ENCODE measurements around the gene CADPS2. TPM values are rescaled to one million over a fixed set of nuclear protein-coding genes. Genes with fewer than 3 reads are reported as not detected.

Gene CADPS2
- total RNA-seq, 1 donor from 2014 or later: 4.3 TPM

DNA sequence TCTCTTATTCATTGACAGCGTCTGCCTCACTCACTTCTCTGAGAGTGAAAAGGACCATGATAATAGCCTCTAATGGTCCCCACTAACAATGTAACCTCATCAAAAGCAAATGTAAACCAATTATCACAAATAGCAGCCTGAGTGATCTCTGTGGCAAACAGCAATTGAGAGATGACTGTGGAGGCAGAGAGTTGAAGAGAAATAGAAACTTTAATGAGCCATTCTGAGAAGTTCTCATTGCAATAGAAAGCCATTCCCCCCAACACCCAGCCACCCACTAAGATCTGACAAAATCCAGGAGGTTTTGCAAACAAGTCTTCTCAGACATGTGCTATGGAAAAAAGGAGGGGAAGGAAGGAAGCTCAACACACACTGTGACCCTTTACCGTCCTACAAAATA is 139.3 kb downstream of the CADPS2 start:
- Mint-ChIP-seq H3K4me3 (ENCODE audit: low read depth) (no peak overlapping the region), H3K4me1 (ENCODE audit: low read depth) (no peaks in the 10 kb centered on the region), H3K9me3 (ENCODE audit: low read depth) (no peaks in the 10 kb centered on the region), H3K27ac (no peak overlapping the region), H3K36me3 (ENCODE audit: insufficient read depth) (no peaks in the 10 kb centered on the region), H3K27me3 (no peaks in the 10 kb centered on the region)
- DNase-seq (ENCODE audit: low spot score, unreplicated experiment): no peak
- TF ChIP-seq, protein P1, sequence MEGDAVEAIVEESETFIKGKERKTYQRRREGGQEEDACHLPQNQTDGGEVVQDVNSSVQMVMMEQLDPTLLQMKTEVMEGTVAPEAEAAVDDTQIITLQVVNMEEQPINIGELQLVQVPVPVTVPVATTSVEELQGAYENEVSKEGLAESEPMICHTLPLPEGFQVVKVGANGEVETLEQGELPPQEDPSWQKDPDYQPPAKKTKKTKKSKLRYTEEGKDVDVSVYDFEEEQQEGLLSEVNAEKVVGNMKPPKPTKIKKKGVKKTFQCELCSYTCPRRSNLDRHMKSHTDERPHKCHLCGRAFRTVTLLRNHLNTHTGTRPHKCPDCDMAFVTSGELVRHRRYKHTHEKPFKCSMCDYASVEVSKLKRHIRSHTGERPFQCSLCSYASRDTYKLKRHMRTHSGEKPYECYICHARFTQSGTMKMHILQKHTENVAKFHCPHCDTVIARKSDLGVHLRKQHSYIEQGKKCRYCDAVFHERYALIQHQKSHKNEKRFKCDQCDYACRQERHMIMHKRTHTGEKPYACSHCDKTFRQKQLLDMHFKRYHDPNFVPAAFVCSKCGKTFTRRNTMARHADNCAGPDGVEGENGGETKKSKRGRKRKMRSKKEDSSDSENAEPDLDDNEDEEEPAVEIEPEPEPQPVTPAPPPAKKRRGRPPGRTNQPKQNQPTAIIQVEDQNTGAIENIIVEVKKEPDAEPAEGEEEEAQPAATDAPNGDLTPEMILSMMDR (IDR thresholded peaks at IDR 0.05; ENCODE audit: unreplicated experiment): no peak

GRCh38 chr7:122743211-122743610 is 143.0 kb downstream of the CADPS2 start:
- Mint-ChIP-seq H3K27ac (no peak overlapping the region), H3K9me3 (ENCODE audit: low read depth) (no peaks in the 10 kb centered on the region)

DNA sequence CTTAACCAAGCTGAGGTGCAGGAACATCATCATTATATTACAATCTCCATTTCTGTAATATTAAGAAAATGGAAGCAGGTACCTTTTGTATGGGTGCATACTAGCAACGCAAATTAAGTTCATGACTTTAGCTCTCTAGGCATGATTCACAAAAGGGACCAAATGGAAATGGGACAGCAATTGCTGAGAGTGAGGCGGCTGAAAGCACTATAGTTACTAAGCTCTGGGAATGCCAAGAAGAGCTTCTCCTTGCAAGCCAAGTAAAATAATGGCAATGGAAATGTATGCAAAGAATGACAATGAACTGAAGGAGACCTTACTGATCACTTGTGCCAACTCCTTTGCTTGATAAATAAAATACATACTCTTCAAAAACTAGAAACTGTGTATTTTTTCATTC is 147.3 kb downstream of the CADPS2 start:
- Mint-ChIP-seq H3K4me1 (ENCODE audit: low read depth) (no peaks in the 10 kb centered on the region), H3K27ac (no peak overlapping the region), H3K36me3 (ENCODE audit: insufficient read depth) (no peaks in the 10 kb centered on the region), H3K27me3 (no peaks in the 10 kb centered on the region), H3K9me3 (ENCODE audit: low read depth) (no peaks in the 10 kb centered on the region), H3K4me3 (ENCODE audit: low read depth) (no peak overlapping the region)
- DNase-seq (ENCODE audit: low spot score, unreplicated experiment): no peak
- TF ChIP-seq, protein P1 (IDR thresholded peaks at IDR 0.05; ENCODE audit: unreplicated experiment): no peak

More at GRCh38 chr7:122743211-122743610, 143.0 kb downstream of the CADPS2 start:
- Mint-ChIP-seq H3K27me3 (no peaks in the 10 kb centered on the region), H3K4me3 (ENCODE audit: low read depth) (no peak overlapping the region), H3K36me3 (ENCODE audit: insufficient read depth) (no peaks in the 10 kb centered on the region), H3K4me1 (ENCODE audit: low read depth) (no peaks in the 10 kb centered on the region)
- TF ChIP-seq, protein P1 (IDR thresholded peaks at IDR 0.05; ENCODE audit: unreplicated experiment): no peak
- DNase-seq (ENCODE audit: low spot score, unreplicated experiment): no peak

DNA sequence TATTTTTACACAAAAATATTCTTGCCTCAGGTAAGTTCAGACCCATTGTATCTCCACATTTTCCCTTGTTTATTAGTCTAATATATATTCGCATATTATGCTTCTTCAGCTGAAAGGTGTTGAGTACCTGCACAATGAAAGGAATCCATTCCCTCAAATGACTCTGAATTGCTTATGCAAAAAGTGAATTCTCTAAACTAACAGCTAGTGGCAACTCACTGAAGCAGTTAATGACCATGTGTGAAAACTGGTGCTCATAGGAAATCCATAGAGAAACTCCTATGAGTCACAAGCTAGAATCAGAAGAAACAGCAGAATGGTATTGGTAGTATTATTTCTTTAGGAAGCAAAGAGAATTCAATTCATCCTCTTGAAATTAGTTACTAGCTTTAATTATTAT is 150.1 kb downstream of the CADPS2 start:
- H3K36me3 Mint-ChIP-seq (ENCODE audit: insufficient read depth): no peaks in the 10 kb centered on the region
- TF ChIP-seq, protein P1 (IDR thresholded peaks at IDR 0.05; ENCODE audit: unreplicated experiment): no peak
- DNase-seq (ENCODE audit: low spot score, unreplicated experiment): no peak
- no peak overlapping the region for H3K4me3 Mint-ChIP-seq (ENCODE audit: low read depth)
- H3K4me1 Mint-ChIP-seq (ENCODE audit: low read depth): no peaks in the 10 kb centered on the region
- no peaks in the 10 kb centered on the region for H3K9me3 Mint-ChIP-seq (ENCODE audit: low read depth)
- H3K27me3 Mint-ChIP-seq: no peaks in the 10 kb centered on the region
- H3K27ac Mint-ChIP-seq: no peak overlapping the region

DNA sequence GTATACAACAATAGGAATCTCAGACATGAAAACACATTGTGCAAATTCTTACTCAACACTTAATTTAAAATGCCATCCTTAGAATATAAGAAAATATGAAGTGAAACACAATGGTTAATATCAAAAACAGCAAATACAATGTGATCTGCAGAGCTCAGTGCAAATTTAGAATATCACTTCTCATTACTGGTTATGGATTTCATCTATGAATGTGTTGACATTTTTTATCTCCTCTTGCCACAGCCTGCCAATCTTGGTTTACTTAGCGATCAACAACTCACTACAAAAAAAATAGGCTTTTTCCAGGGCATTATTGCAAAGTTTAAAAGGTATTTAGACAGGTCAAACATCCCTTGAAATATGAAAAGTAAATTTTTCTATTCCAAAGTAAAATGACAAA is 158.5 kb downstream of the CADPS2 start:
- Mint-ChIP-seq H3K36me3 (ENCODE audit: insufficient read depth) (no peaks in the 10 kb centered on the region), H3K9me3 (ENCODE audit: low read depth) (no peaks in the 10 kb centered on the region), H3K27ac (no peak overlapping the region), H3K4me1 (ENCODE audit: low read depth) (no peaks in the 10 kb centered on the region), H3K27me3 (no peaks in the 10 kb centered on the region), H3K4me3 (ENCODE audit: low read depth) (no peak overlapping the region)
- TF ChIP-seq, protein P1 (IDR thresholded peaks at IDR 0.05; ENCODE audit: unreplicated experiment): no peak
- DNase-seq (ENCODE audit: low spot score, unreplicated experiment): no peak

Data from progenitor cell of endocrine pancreas (in vitro differentiated cells).